IMR-90 (cell line): ENCODE results near the gene NFASC.

Experiments
- CEBPB ChIP-seq: IDR thresholded peaks from 2 replicates; pipeline ENCODE4 v1.6.1; 2012; ENCODE audit warnings: low read depth, low read length, improper control_type of control experiment
- FOS ChIP-seq: fragments of 150-350 bp; IDR thresholded peaks from 2 replicates; pipeline ENCODE4 v1.6.1; 2016; ENCODE audit warnings: low read depth, low read length
- MAFK ChIP-seq: IDR thresholded peaks from 2 replicates; pipeline ENCODE4 v1.6.1; 2012; ENCODE audit warnings: low read depth, low read length, improper control_type of control experiment
- MXI1 ChIP-seq: IDR thresholded peaks from 2 replicates; pipeline ENCODE4 v1.6.1; 2012; ENCODE audit warnings: low read depth, mild to moderate bottlenecking, low read length, moderate library complexity, borderline replicate concordance
- NFE2L2 ChIP-seq: fragments of 150-350 bp; IDR thresholded peaks from 2 replicates; pipeline ENCODE4 v1.6.1; 2016; ENCODE audit warnings: low read depth, mild to moderate bottlenecking, low read length
- POLR2A ChIP-seq: IDR thresholded peaks from 2 replicates; pipeline ENCODE4 v1.6.1; 2012; ENCODE audit warnings: mild to moderate bottlenecking, low read depth, low read length
- RCOR1 ChIP-seq: IDR thresholded peaks from 2 replicates; pipeline ENCODE4 v1.6.1; 2012; ENCODE audit warnings: mild to moderate bottlenecking, low read length, improper control_type of control experiment; ENCODE audit not compliant: insufficient replicate concordance
- RFX5 ChIP-seq: IDR thresholded peaks from 2 replicates; pipeline ENCODE4 v1.8.0; 2012; ENCODE audit warnings: low read depth, mild to moderate bottlenecking, low read length, moderate library complexity
- SMC3 ChIP-seq: fragments of 150-350 bp; IDR thresholded peaks from 2 replicates; pipeline ENCODE4 v1.6.1; 2016; ENCODE audit warnings: low read depth, mild to moderate bottlenecking, antibody characterized with exemption, low read length, moderate library complexity
- USF2 ChIP-seq: fragments of 150-350 bp; IDR thresholded peaks from 2 replicates; pipeline ENCODE4 v1.6.1; 2017; ENCODE audit warnings: mild to moderate bottlenecking, antibody characterized with exemption, low read length, low read depth
- TF ChIP-seq, protein P1 (sequence below): conservative IDR thresholded peaks from 2 replicates; pipeline ENCODE4 v1.5.1; 2012; ENCODE audit warnings: mild to moderate bottlenecking, low read depth, low read length, improper control_type of control experiment
- TF ChIP-seq, protein P2 (sequence below): fragments of 150-350 bp; IDR thresholded peaks from 2 replicates; pipeline ENCODE4 v1.6.1; 2016; ENCODE audit warnings: low read depth, mild to moderate bottlenecking, low read length, moderate library complexity, borderline replicate concordance

GRCh38 chr1:205014783-205015182 lies 144.1 kb downstream of the NFASC start:
- TF ChIP-seq, protein P1, sequence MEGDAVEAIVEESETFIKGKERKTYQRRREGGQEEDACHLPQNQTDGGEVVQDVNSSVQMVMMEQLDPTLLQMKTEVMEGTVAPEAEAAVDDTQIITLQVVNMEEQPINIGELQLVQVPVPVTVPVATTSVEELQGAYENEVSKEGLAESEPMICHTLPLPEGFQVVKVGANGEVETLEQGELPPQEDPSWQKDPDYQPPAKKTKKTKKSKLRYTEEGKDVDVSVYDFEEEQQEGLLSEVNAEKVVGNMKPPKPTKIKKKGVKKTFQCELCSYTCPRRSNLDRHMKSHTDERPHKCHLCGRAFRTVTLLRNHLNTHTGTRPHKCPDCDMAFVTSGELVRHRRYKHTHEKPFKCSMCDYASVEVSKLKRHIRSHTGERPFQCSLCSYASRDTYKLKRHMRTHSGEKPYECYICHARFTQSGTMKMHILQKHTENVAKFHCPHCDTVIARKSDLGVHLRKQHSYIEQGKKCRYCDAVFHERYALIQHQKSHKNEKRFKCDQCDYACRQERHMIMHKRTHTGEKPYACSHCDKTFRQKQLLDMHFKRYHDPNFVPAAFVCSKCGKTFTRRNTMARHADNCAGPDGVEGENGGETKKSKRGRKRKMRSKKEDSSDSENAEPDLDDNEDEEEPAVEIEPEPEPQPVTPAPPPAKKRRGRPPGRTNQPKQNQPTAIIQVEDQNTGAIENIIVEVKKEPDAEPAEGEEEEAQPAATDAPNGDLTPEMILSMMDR: no peak
- TF ChIP-seq POLR2A (no peak), FOS (no peak), NFE2L2 (no peak), MAFK (no peak), MXI1 (no peak), RFX5 (no peak), RCOR1 (no peak), USF2 (no peak), CEBPB (no peak), SMC3 (no peak)
- TF ChIP-seq, protein P2, sequence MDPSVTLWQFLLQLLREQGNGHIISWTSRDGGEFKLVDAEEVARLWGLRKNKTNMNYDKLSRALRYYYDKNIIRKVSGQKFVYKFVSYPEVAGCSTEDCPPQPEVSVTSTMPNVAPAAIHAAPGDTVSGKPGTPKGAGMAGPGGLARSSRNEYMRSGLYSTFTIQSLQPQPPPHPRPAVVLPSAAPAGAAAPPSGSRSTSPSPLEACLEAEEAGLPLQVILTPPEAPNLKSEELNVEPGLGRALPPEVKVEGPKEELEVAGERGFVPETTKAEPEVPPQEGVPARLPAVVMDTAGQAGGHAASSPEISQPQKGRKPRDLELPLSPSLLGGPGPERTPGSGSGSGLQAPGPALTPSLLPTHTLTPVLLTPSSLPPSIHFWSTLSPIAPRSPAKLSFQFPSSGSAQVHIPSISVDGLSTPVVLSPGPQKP: no peak
